Measurements from ENCODE around the gene USP3.

- TF ChIP-seq CTCF (IDR thresholded peaks at IDR 0.05), result no peak
- no peak for TF ChIP-seq POLR2A (IDR thresholded peaks at IDR 0.05)
Measured at GRCh38 chr15:63483521-63484371, 20.6 kb upstream of the USP3 start.

Measured in heart left ventricle (tissue), 13 donors.